Measurements from ENCODE around the gene CAPN3. TPM values are rescaled to one million over a fixed set of nuclear protein-coding genes. Genes with fewer than 3 reads are reported as not detected.

Gene CAPN3
- polyA plus RNA-seq, 1 donor (not counting 4 experiments of a cell fraction or from before 2014, with no cell fraction given): 15.8 TPM

DNA sequence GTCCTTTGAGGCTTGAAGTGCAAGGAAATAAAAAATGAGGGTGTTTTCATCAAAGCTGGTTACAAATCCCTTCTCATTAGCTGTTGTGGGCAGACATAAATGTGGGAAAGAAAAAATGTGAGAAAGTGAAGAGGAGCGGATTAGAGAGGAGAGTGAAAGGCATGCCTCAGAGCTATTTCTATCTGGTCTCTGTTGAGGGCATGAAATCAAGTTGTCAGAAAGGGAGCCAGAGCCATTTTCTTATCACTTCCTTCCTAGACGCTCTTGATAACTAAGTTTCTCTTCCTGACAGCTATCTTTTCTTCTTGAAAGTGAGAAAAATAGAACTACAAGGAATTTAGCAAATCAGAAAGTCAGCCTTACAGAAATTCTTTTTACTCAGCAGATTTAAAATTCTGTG, 20.8 kb upstream of the CAPN3 start:
- Histone ChIP-seq H3K9ac (ENCODE audit: control insufficient read depth, extremely low read depth, insufficient read depth, low read length) (no peak overlapping the region), H3K9me3 (ENCODE audit: control insufficient read depth, low read depth, low read length) (no peaks in the 10 kb centered on the region), H3K36me3 (ENCODE audit: control insufficient read depth in 2 of 2, extremely low read depth in 1 of 2, insufficient read depth in 2 of 2, low read length in 2 of 2) (peaks cover 2 to 4% of the 10 kb centered on the region in 2 experiments), H3K27me3 (ENCODE audit: control insufficient read depth, extremely low read depth, insufficient read depth, low read length) (no peaks in the 10 kb centered on the region), H4K20me1 (ENCODE audit: control insufficient read depth, extremely low read depth, insufficient read depth, low read length) (no peaks in the 10 kb centered on the region), H3K4me2 (ENCODE audit: control insufficient read depth, extremely low read depth, insufficient read depth, low read depth, low read length) (no peak overlapping the region), H3K79me2 (ENCODE audit: control insufficient read depth, insufficient read depth, low read length) (no peaks in the 10 kb centered on the region), H3K4me1 (ENCODE audit: control insufficient read depth, extremely low read depth, insufficient read depth, low read length) (no peaks in the 10 kb centered on the region), H3K27ac (ENCODE audit: control insufficient read depth, insufficient read depth, low read length) (no peak overlapping the region), H3K4me3 (ENCODE audit: control insufficient read depth in 2 of 3, extremely low read depth in 1 of 3, insufficient read depth in 2 of 3, low read depth in 1 of 3, low read length in 3 of 3) (no peak overlapping the region), H3K9me1 (ENCODE audit: control insufficient read depth, extremely low read depth, insufficient read depth, low read length) (no peaks in the 10 kb centered on the region), H2AFZ (ENCODE audit: control insufficient read depth, low read length) (no peak overlapping the region)
- TF ChIP-seq EZH2 (IDR thresholded peaks at IDR 0.05; ENCODE audit: low read length) (no peak), CTCF (optimal IDR thresholded peaks at IDR 0.05 in 1 of 3, IDR thresholded peaks at IDR 0.05 in 1 of 3, conservative IDR thresholded peaks at IDR 0.05 in 1 of 3; ENCODE audit: extremely low read depth in 1 of 3, insufficient read depth in 2 of 3, low read length in 3 of 3) (no peak)
- dilution Hi-C loops (cut with MboI; ENCODE audit: extremely low pct_ligation_motif_present, low sequenced_read_pairs): no loop called here
- FAIRE-seq (no peak), DNase-seq (ENCODE audit: low read depth, low spot score) (no peak)

GRCh38 chr15:42343596-42344232, 15.6 kb upstream of the CAPN3 start:
- Histone ChIP-seq H3K27me3 (ENCODE audit: control insufficient read depth, extremely low read depth, insufficient read depth, low read length) (no peaks in the 10 kb centered on the region), H3K4me1 (ENCODE audit: control insufficient read depth, extremely low read depth, insufficient read depth, low read length) (peaks cover 22% of the 10 kb centered on the region), H3K79me2 (ENCODE audit: control insufficient read depth, insufficient read depth, low read length) (no peaks in the 10 kb centered on the region), H3K36me3 (ENCODE audit: control insufficient read depth in 2 of 2, extremely low read depth in 1 of 2, insufficient read depth in 2 of 2, low read length in 2 of 2) (peaks cover 8 to 19% of the 10 kb centered on the region in 2 experiments), H3K27ac (ENCODE audit: control insufficient read depth, insufficient read depth, low read length) (no peak overlapping the region), H2AFZ (ENCODE audit: control insufficient read depth, low read length) (no peak overlapping the region), H4K20me1 (ENCODE audit: control insufficient read depth, extremely low read depth, insufficient read depth, low read length) (no peaks in the 10 kb centered on the region), H3K9ac (ENCODE audit: control insufficient read depth, extremely low read depth, insufficient read depth, low read length) (no peak overlapping the region), H3K4me2 (ENCODE audit: control insufficient read depth, extremely low read depth, insufficient read depth, low read depth, low read length) (no peak overlapping the region), H3K4me3 (ENCODE audit: control insufficient read depth in 2 of 3, extremely low read depth in 1 of 3, insufficient read depth in 2 of 3, low read depth in 1 of 3, low read length in 3 of 3) (no peak overlapping the region), H3K9me1 (ENCODE audit: control insufficient read depth, extremely low read depth, insufficient read depth, low read length) (no peaks in the 10 kb centered on the region), H3K9me3 (ENCODE audit: control insufficient read depth, low read depth, low read length) (no peaks in the 10 kb centered on the region)
- FAIRE-seq (no peak), DNase-seq (ENCODE audit: low read depth, low spot score) (no peak)
- TF ChIP-seq EZH2 (IDR thresholded peaks at IDR 0.05; ENCODE audit: low read length) (no peak), CTCF (optimal IDR thresholded peaks at IDR 0.05 in 1 of 3, IDR thresholded peaks at IDR 0.05 in 1 of 3, conservative IDR thresholded peaks at IDR 0.05 in 1 of 3; ENCODE audit: extremely low read depth in 1 of 3, insufficient read depth in 2 of 3, low read length in 3 of 3) (no peak)
- dilution Hi-C loops (cut with MboI; ENCODE audit: extremely low pct_ligation_motif_present, low sequenced_read_pairs): no loop called here
